Fibroblast of skin of right biceps (primary cell): ENCODE data around the gene CCDC137.
"Not testable (repeated sequence)": the region's sequence is repeated elsewhere in the genome, so short reads cannot be mapped to it uniquely, and the experiment has no call there.

Experiments
- DNase-seq: peaks from one replicate; pipeline ENCODE4 v3.0.0-alpha.2; 2013

The CCDC137 gene, protein sequence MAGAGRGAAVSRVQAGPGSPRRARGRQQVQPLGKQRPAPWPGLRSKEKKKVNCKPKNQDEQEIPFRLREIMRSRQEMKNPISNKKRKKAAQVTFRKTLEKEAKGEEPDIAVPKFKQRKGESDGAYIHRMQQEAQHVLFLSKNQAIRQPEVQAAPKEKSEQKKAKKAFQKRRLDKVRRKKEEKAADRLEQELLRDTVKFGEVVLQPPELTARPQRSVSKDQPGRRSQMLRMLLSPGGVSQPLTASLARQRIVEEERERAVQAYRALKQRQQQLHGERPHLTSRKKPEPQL

DNA sequence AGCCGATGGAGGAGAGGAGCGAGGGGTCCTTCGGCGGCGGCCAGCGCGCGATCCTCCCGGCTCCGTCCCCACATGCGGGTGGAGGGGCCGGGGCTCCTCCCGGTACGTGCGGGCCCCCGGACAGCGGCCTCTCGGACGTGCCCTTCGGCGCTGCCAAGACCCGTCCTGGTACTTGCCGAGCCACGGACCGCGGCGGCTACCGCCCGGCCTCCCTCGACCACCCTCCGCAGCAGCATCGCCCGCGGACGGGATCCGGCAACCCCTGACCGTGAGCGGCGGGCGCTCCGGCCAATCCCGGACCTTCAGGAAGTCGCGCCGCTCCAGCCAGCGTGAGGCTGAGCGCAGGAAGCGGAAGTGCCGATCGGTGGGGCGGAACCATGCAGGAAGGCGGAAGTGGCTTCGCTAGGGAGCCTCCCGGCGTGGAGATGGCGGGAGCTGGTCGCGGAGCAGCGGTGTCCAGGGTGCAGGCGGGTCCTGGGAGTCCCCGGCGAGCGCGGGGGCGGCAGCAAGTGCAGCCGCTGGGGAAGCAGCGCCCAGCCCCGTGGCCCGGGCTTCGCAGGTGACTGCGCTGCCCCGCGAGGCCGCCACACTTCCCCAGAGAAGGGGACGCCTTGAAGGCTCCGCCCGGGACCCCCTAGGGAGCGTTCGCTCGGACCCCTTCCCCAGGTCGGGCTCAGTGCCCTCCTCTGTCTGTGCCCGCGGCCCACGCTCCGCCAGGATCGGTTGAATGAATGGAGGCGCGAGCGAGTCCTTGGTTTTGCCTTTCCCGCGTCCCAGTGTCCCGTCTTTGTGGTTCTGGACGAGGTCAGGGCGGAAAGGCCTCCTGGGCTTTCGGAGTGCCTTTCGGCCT is at the start of gene CCDC137, which contains the start of gene OXLD1:
TSS of gene CCDC137 (plus strand) at position 396 of the 850 bp plus-strand sequence. CDS start at position 426, 30 bp downstream.
TSS of gene OXLD1 (minus strand) at position 264 of the 850 bp plus-strand sequence. CDS start at position 236, 28 bp downstream.
- peak; percentile 97 for DNase-seq

DNA sequence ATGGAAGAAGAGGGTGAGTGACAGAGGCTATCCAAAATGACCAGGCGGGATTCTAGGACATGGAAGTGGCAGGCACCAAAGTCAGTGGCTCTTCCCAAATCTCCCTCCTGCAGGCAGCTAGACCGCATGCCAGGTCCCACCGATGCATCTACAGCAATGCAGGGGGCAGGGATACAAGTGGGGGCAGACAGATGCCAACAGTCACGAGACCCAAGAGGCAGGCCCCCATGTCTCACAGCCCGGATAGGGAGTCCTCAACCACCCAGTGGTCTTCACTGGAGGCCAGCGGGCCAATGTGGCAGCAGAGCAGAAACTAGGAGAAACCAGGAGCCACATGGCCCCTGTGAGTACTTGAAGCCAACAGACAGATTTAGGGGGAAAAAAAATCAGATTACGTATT is 49.7 kb upstream of the CCDC137 start:
- DNase-seq: no peak

DNA sequence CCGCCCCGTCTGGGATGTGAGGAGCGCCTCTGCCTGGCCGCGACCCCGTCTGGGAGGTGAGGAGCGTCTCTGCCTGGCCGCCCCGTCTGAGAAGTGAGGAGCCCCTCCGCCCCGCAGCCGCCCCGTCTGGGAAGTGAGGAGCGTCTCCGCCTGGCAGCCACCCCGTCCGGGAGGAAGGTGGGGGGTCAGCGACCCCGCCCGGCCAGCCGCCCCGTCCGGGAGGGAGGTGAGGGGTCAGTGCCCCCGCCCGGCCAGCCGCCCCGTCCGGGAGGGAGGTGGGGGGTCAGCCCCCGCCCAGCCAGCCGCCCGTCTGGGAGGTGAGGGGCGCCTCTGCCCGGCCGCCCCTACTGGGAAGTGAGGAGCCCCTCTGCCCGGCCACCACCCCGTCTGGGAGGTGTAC is 48.2 kb upstream of the CCDC137 start:
- not testable (repeated sequence) for DNase-seq

DNA sequence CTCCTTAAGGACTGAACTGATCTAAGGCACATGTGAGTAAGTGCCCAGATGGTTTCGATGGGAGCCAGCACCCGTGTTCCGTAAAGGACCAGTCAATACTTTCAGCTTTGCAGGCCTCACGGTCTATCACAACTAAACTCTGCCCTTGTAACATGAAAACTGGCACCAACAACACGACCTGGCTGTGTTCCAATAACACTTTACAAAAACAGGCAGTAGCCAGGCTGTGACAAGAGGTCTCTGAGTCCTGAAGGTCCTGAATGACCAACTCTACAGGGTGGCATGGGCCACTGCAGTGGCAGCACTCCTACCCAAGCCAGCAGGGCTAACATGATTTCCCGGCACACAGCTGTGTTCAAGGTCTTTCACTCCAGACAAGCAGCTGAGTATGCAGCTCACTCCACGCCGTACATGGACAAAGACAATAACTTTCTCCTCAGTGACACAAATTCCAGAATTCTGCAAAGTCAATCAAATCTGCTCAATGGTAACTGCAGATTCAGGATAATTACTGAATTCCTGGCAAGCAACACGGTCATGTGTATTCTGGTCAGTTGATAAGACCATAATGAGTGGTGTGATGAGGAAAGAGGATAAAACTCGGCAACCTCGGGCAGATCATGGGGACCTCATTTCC is 44.9 kb upstream of the CCDC137 start:
- DNase-seq: no peak

DNA sequence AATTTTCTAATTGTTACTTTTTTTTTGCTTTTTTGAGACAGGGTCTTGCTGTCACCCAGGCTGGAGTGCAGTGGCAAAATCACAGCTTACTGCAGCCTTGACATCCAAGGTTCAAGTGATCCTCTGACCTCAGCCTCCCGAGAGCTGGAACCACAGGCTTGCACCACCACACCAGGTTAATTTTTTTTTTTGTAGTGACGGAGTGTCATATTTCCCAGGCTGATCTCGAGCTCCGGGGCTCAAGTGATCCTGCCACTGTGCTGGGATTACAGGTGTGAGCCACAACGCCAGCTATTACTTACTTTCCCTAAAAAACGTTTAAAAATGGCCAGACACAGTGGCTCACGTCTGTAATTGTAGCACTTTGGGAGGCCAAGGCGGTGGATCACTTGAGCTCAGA is 36.3 kb upstream of the CCDC137 start:
- DNase-seq: no peak

DNA sequence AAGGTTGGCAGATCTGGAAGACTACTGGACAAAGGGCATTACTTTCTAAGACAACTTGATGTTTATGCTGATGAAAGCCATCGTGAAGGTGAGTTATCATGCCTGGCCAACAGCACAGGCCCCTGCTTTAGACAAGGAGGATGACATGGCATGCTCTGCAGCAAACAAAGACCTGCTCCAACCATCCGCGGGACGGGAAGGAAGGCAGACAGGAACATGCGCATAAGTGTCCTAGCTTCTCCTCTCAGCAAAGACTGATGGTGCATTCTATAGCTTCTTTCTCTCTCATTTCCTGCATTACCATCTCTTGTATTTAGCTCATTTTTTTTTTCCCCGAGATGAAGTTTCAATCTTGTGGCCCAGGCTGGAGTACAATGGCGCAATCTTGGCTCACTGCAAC is 35.1 kb upstream of the CCDC137 start:
- no peak for DNase-seq

DNA sequence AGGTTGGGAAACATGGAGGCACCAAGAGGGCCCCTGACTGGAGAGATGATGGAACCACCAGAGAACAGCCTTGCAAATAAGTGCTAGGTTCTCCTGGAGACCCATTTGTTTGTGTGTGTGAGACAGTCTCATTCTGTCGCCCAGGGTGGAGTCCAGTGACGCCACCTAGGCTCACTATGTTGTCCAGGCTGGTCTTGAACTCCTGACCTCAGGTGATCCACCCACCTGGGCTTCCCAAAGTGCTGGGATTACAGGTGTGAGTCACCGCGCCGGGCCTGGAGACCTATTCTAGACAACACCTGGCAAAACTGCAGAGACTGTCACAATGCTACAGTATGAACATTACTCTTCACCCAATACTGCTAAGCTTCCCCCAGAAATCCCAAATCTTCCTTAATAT is 31.1 kb upstream of the CCDC137 start:
- no peak for DNase-seq

DNA sequence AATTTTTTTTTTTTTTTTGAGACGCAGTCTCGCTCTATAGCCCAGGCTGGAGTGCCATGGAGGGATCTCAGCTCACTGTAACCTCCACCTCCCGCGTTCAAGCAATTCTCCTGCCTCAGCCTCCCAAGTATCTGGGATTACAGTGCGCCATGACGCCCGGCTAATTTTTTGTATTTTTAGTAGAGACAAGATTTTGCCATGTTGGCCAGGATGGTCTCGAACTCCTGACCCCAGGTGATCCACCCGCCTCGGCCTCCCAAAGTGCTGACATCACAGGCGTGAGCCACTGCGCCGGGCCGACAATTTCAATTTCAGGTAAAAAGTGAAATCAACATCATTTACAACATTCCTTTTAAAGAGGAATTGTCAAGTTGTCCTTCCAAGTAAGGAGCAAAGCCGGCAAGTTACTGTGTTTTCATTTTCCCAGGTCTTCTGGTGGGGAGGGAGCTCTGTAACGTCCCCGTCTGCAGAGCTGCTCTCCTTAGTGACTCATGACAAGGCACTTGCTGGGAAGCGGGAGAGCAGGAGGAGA is 30.5 kb upstream of the CCDC137 start:
- peak; percentile 58 for DNase-seq

DNA sequence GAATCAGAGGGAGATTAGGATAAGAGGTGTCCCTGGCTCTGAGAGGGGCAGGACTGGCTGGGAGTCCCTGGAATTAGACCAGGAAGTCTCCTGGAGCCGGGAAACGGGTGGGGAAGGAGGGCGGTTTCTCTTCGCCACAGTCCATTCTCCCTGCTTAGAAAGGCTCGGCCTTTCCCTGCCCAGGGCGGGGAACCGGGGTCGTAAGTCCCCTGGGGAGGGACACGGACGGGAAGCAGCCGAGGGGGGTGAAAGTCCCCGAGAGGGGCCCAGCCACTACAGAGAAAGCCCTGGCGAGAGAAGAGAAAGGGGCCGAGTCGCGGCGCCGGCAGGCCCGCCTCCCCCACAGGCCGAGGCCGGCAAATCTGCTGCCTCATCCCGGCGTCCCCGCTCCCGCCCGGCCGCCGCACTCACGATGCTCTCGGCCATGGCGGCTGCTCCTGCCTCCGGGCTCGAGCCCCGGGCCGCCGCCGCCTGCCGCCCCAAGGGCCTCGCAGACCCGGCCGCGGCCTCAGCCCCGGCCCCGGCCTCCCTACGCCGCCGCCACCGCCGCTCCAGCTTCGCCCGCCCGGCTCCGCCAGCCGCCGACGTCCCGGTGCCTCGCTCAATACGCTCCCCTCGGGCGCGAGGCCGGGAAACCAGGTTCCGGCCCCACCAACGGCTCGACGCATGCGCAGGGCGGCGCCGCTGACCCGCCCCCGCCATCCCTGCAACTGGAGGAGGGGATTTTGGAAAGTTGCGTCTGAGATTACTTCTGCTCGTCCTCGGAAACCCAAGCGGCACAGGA is 29.8 kb upstream of the CCDC137 start, which contains the start of the genes NPLOC4 and TSPAN10:
TSS of gene NPLOC4 (minus strand) at position 608 of the 784 bp plus-strand sequence. CDS start at position 426, 182 bp downstream.
TSS of gene TSPAN10 (plus strand) at position 692 of the 784 bp plus-strand sequence. CDS start 5,217 bp downstream, outside the sequence.
- peak; percentile 85 for DNase-seq

DNA sequence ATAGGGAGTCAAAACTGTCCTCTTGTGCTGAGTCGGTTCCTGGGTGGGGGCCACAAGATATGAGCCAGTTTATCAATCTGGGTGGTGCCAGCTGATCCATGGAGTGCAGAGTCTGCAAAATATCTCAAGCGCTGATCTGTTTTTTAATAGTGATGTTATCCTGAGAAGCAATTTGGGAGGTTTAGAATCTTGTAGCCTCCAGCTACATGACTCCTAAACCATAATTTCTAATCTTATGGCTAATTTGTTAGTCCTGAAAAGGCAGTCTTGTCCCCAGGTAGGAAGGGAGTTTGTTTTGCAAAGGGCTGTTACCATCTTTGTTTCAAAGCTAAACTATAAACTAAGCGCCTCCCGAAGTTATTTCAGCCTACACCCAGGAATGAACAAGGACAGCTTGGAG is 27.9 kb upstream of the CCDC137 start:
- DNase-seq: no peak

DNA sequence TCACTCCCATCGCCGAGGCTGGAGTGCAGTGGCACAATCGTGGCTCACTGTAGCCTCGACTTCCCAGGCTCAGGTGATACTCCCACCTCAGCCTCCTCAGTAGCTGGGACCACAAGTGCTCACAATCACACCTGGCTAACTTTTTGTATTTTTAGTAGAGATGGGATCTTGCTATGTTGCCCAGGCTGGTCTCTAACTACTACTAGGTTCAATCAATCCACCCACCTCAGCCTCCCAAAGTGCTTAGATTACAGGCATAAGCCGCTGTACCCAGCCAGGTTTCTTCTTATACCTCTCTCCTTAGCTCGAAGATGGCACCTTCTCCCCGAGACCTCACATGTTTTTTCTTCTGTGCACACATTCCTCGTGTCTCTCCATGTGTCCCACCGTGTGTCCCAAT is 26.5 kb upstream of the CCDC137 start:
- no peak for DNase-seq

DNA sequence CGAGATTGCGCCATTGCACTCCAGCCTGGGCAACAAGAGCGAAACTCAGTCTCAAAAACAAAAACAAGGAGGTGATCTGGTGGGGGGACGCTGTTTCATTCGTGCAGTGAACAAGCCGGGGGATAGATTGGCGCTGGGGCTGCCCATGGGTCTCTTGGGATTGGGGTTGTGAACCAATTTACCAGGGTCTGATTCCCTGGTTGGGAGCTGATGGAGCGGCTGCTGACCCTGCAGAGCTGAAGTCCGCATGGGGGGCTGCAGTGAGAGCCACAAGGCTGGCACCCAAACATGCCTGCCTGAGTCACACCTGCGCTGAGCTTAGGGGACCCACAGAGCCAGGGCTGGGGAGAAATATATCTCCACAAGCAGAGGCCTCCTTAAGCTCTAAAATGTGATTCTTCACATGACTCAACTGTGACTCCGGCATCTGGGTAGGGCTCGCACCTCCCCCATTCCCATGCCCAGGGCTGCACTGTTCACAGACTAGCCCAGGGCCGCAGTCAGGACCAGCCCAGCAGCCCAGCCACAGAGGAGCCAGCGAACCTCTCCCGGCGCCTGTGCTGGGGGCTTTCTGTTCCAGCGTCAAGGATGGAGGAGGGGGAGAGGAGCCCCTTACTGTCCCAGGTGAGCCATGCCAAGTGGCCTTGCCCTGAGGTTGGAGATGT is 24.6 kb upstream of the CCDC137 start:
- DNase-seq: peak; percentile 78

DNA sequence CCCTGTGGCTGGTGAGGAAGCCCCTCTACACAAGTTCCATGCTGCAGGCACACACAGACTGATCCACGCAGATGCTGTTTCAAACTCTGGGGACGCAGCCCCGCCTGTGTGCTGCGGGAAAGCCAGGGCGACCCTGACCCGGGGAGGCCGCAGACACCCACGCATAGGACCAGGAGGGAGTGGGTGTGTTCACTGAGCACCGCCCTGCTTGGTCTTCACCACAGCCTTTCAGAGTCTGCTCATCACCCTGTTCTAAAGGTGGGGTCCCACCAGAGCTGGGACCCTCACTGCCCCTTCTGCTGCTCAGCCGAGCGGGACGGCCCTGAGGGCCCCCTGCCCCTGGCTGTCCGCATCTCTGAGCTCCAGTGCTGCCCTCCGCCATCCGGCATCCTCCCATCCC is 22.0 kb upstream of the CCDC137 start:
- DNase-seq: no peak

DNA sequence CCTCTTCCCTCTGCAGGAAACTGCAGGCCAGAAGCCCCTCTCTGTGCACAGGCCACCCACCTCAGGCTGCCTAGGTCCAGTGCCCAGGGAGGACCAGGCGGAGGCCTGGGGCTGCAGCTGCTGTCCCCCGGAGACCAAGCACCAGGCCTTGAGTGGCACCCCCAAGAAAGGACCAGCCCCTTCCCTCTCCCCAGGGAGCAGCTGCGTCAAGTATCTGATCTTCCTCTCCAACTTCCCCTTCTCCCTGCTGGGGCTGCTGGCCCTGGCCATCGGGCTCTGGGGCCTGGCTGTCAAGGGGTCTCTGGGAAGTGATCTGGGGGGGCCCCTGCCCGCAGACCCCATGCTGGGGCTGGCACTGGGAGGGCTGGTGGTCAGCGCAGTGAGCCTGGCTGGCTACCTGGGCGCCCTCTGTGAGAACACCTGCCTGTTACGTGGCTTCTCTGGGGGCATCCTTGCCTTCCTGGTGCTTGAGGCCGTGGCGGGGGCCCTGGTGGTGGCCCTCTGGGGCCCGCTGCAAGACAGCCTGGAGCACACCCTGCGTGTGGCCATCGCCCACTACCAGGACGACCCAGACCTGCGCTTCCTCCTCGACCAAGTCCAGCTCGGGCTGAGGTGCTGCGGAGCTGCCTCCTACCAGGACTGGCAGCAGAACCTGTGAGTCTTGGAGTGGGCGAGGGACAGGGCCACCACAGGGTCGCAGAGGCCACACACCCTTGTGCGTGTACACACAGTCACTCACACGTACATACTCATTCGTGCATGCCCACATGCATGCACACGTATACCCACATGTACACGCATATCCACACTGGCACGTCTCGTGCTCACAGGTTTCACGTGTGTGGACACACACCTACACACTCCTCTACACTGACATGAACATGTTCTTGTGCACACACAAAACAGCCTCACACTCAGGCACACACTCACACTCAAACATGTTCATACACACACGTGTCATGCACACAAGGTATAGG is 21.3 kb upstream of the CCDC137 start:
- no peak for DNase-seq

DNA sequence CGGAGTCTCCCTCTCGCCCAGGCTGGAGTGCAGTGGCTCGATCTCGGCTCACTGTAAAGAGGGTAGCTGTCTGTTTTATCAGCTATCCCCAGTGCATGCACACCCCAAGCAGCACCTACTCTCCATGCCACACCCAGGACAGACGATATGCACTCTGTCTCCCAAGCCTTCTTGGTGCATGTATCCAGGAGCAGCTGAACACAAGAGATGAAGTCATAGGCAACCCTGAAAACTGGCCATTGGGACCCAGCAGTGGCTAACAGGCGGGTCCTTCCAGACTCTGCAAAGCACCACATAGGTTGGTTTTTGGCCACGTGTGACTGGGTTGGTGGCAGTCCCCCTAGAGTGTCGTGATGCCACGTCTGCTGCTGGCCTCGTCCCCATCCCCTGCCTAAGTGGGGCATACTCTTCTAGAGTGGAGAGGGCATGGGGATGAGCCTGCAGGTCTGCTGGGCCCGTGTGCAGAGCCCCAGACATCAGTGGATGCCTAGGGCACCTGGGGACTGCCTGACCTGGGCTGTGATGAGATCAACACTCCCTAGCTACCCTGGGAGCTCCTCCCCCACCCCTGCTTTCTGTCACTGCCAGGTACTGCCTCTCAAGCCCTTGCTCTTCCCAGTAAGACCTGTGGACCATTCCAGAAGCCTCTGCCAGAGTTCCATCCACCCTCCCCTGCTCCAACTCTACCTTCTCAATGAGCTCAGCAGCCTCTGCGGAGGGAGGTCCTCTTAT is 19.5 kb upstream of the CCDC137 start:
- no peak for DNase-seq

DNA sequence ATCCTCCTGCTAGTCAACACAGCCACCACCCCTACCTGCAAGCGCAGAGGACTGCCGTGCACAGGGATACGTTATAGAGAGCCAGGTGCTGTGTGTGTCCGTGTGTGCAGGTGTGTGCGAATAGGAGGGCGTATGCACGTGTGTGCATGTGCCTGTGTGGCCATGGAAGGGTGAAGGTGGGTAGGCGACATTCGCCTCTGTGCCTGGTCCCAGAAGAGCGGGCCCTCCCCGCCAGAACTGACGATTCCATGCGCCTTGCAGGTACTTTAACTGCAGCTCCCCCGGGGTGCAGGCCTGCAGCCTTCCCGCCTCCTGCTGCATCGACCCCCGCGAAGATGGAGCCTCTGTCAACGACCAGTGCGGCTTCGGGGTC is 18.9 kb upstream of the CCDC137 start:
- no peak for DNase-seq

DNA sequence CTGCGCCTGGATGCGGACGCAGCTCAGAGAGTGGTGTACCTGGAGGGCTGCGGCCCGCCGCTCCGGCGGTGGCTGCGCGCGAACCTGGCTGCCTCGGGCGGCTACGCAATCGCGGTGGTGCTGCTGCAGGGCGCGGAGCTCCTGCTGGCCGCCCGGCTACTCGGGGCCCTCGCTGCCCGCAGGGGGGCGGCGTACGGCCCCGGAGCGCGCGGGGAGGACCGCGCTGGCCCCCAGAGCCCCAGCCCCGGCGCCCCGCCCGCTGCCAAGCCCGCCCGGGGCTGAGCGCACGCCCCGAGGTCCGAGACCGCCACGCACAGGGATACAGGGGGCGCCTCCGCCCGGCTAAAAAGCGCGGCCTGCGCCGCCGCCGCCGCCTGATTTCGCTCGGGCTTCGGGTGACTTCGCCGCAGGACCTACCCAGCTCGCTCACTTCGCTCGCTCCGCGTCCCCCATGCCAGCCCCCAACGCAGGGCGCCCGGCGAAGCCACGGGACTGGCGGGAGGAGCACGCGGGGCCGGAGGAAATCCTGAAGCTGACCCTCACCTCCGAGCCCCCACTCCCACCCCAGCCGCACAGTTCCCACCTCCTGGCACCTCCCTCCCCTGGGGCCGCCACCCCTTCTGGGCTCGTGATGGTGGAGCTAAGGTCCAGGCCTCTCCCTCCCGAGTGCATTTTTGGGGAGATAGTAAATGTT is 18.4 kb upstream of the CCDC137 start:
- no peak for DNase-seq

DNA sequence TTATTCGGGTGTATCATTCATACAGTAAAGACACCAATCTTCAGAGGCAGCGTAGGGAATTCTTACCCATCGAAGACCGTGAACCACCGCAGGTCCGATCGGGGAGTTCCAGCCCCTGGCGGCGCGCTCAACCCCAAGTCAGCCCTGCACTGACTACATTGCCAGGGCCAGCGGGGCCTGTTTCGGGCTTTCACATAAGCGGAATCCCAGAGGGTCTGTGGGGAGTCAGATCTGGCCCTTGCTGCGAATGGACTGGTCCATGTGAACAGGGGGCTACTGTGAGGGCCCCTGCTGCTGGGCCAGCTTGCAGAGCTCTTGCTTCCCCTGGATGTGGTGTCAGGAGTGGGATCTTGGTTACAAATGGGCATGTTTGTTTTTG is 17.8 kb upstream of the CCDC137 start:
- no peak for DNase-seq

DNA sequence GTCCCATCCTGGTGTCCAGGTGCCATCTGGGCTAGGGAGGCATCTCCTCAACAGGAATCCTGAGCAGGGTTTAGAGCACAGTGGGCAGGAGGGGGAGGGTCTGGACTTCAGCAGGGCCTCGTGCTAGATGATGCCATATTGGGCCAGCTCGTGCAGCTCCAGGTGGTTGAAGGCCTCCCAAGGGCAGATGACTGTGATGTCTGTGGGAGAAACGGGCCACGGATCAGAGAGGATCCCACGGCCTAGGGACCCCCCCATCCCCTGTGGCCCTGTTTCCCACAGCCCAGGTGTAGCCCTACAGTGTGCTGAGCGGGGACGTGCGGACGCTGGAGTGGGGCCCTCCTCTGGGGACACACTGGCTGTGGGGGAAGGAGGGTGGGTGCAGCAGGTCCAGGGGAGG is 15.6 kb upstream of the CCDC137 start:
- no peak for DNase-seq
